ENCODE results near the gene MAP7D1.
A peak's percentile ranks its signal among the peaks of the same experiment; 100 is the strongest.

DNA sequence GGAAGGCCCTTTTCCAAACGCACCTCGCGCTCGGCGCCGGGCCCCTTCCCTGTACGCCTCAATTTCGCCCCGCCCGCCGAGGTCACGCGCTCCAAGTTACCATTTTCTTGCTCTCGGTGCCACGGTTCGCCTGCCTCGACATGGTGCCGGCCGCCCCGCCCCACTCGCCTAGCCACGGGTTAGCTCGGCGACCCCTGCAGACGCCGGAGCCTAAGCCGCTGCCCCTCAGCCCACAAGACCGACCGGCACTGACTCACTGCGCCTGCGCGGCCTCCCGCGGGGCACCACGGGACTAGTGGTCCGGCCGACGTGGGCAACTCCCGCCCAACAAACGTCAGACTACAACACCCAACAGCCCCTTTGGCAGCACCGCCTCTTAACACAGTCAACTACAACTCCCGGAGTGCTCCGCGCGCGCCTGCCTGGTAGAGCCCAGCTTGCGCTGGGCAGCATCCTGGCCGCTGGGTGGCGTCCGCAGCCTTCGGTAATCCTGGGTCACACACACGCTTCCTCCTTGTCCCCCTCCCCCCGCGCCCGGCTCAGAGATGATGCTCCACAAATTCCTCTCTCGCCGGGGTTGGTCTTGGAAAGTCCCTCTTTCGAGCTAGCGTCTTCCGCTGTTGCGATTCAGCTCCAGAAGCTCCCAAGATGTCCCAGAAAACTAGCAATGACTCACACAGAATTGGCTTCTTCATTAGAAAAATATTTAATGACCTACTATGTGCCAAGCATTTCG lies 6.6 kb upstream of the MAP7D1 start, which contains the start of gene TRAPPC3:
- TF ChIP-seq JUND (IDR thresholded peaks at IDR 0.05) (peak; percentile 70; the same call in 1 of the 2 replicates), CTCF (IDR thresholded peaks at IDR 0.05) (peak; percentile 98), MAX (IDR thresholded peaks at IDR 0.05; ENCODE audit: low read depth) (peak; percentile 80), POLR2AphosphoS5 (IDR thresholded peaks at IDR 0.05; ENCODE audit: low read depth, low read length) (peak; percentile 57; the same call in 1 of the 2 replicates), GABPA (IDR thresholded peaks at IDR 0.05; ENCODE audit: low read depth) (0 out of 2 replicates have a peak, but pooled peaks have one; percentile 26), REST (IDR thresholded peaks at IDR 0.05; ENCODE audit: low read depth, low read length) (no peak), CHD2 (IDR thresholded peaks at IDR 0.05; ENCODE audit: low read length, partially characterized antibody) (peak; percentile 94)

Data from SK-N-SH (cell line).